HepG2 (cell line): ENCODE results near the gene TPX2. TPM values are rescaled to one million over a fixed set of nuclear protein-coding genes. Genes with fewer than 3 reads are reported as not detected.

ENCODE experiments used
- EHMT2 ChIP-seq: fragments of 200-600 bp; sonication (generic); IDR thresholded peaks from 2 replicates; pipeline ENCODE4 v1.7.0; 2017; ENCODE audit warnings: antibody characterized with exemption, low read depth, low read length, borderline replicate concordance
- FOXA1 ChIP-seq, 2 experiments: fragments of 450-650 bp in 1 of 2; sonication (generic) in 1 of 2; formaldehyde crosslinking in 1 of 2; IDR thresholded peaks; 2 replicates each; pipeline versions ENCODE4 v1.4.0 to v1.6.1; 2016 to 2020; ENCODE audit warnings: missing genetic modification reagents in 1 of 2
- JUNB ChIP-seq: sonication (generic); formaldehyde crosslinking; IDR thresholded peaks from 2 replicates; pipeline ENCODE4 v1.8.0; 2022; ENCODE audit warnings: missing genetic modification reagents, mild to moderate bottlenecking, borderline replicate concordance
- KAT8 ChIP-seq: IDR thresholded peaks from 2 replicates; pipeline ENCODE4 v1.6.1; 2016; ENCODE audit warnings: missing genetic modification reagents, missing compliant biosample characterization
- MEIS2 ChIP-seq: sonication (generic); formaldehyde crosslinking; IDR thresholded peaks from 2 replicates; pipeline ENCODE4 v1.9.0; 2021; ENCODE audit warnings: mild to moderate bottlenecking, missing genetic modification reagents
- MIER3 ChIP-seq: IDR thresholded peaks from 2 replicates; pipeline ENCODE4 v1.6.1; 2016; ENCODE audit warnings: missing compliant biosample characterization, borderline replicate concordance
- MYC ChIP-seq: sonication (generic); formaldehyde crosslinking; IDR thresholded peaks from 2 replicates; pipeline ENCODE4 v1.9.0; 2021; ENCODE audit warnings: missing genetic modification reagents, borderline replicate concordance
- POLR2A ChIP-seq, 2 experiments: IDR thresholded peaks; 2 replicates each; pipeline ENCODE4 v1.6.1; 2011; ENCODE audit warnings: low read depth in 2 of 2, low read length in 2 of 2, mild to moderate bottlenecking in 1 of 2, moderate library complexity in 1 of 2; ENCODE audit not compliant: insufficient read depth in 1 of 2
- POLR2AphosphoS2 ChIP-seq: IDR thresholded peaks from 2 replicates; pipeline ENCODE4 v1.6.1; 2011; ENCODE audit warnings: low read depth, low read length, improper control_type of control experiment
- RCOR2 ChIP-seq: IDR thresholded peaks from 2 replicates; pipeline ENCODE4 v1.6.1; 2016; ENCODE audit warnings: missing biosample characterization, missing genetic modification reagents
- SRY ChIP-seq: sonication (generic); formaldehyde crosslinking; IDR thresholded peaks from 2 replicates; pipeline ENCODE4 v1.8.0; 2022; ENCODE audit warnings: mild to moderate bottlenecking, missing genetic modification reagents
- YY1 ChIP-seq: IDR thresholded peaks from 2 replicates; pipeline ENCODE4 v1.6.1; 2011; ENCODE audit warnings: low read length, low read depth, moderate library complexity, mild to moderate bottlenecking; ENCODE audit not compliant: insufficient read depth, insufficient replicate concordance
- ZNF205 ChIP-seq: IDR thresholded peaks from 2 replicates; pipeline ENCODE4 v1.6.1; 2018; ENCODE audit warnings: missing biosample characterization, missing genetic modification reagents
- ZNF460 ChIP-seq: sonication (generic); formaldehyde crosslinking; IDR thresholded peaks from 2 replicates; pipeline ENCODE4 v1.5.1; 2020; ENCODE audit warnings: missing genetic modification reagents, mild to moderate bottlenecking, borderline replicate concordance
- ZNF547 ChIP-seq: sonication (generic); formaldehyde crosslinking; IDR thresholded peaks from 2 replicates; pipeline ENCODE4 v1.5.1; 2020; ENCODE audit warnings: mild to moderate bottlenecking, missing genetic modification reagents
- ZNF891 ChIP-seq: sonication (generic); formaldehyde crosslinking; IDR thresholded peaks from 2 replicates; pipeline ENCODE4 v1.5.0; 2020; ENCODE audit warnings: mild to moderate bottlenecking, missing genetic modification reagents
- polyA plus RNA-seq, 8 experiments: library from polyadenylated mRNA; depleted of rRNA in 3 of 8; stranded (reverse) in 7 of 8; unstranded in 1 of 8; fragments of >200 nt; fragmentation: Illumina TruSeq in 4 of 8; extraction: Trizol in 4 of 8; gene quantifications; 2 replicates each; pipeline versions ENCODE4 v1.2.1 to v1.2.3, GENCODE V29; 2011 to 2016; ENCODE audit warnings: low read depth in 4 of 8, missing spikeins in 1 of 8, mixed read lengths in 1 of 8; ENCODE audit not compliant: insufficient read depth in 1 of 8
- total RNA-seq, 5 experiments: library from RNA; depleted of rRNA; stranded (reverse); fragments of >200 nt; fragmentation: Illumina TruSeq; extraction: Trizol; gene quantifications; 2 replicates each; pipeline ENCODE4 v1.2.3, GENCODE V29; 2016; ENCODE audit warnings: low read depth in 1 of 5
- TF ChIP-seq, protein P1 (sequence below): sonication (generic); formaldehyde crosslinking; IDR thresholded peaks from 2 replicates; pipeline ENCODE4 v1.4.0; 2020; ENCODE audit warnings: missing genetic modification reagents, borderline replicate concordance
- TF ChIP-seq, protein P2 (sequence below): sonication (generic); formaldehyde crosslinking; IDR thresholded peaks from 2 replicates; pipeline ENCODE4 v1.5.1; 2020; ENCODE audit warnings: missing genetic modification reagents, mild to moderate bottlenecking, borderline replicate concordance
- TF ChIP-seq, protein P3 (sequence below): sonication (generic); formaldehyde crosslinking; IDR thresholded peaks from 2 replicates; pipeline ENCODE4 v1.4.0; 2020; ENCODE audit warnings: missing genetic modification reagents
- TF ChIP-seq, protein P4 (sequence below): IDR thresholded peaks from 2 replicates; pipeline ENCODE4 v1.6.1; 2016; ENCODE audit warnings: low read depth, control low read depth

The TPX2 gene
- total and polyA plus RNA-seq, 2 of the 13 experiments (the other 11 are each of a cell fraction or from before 2014, with no cell fraction given), result 34.3 to 124 TPM

DNA sequence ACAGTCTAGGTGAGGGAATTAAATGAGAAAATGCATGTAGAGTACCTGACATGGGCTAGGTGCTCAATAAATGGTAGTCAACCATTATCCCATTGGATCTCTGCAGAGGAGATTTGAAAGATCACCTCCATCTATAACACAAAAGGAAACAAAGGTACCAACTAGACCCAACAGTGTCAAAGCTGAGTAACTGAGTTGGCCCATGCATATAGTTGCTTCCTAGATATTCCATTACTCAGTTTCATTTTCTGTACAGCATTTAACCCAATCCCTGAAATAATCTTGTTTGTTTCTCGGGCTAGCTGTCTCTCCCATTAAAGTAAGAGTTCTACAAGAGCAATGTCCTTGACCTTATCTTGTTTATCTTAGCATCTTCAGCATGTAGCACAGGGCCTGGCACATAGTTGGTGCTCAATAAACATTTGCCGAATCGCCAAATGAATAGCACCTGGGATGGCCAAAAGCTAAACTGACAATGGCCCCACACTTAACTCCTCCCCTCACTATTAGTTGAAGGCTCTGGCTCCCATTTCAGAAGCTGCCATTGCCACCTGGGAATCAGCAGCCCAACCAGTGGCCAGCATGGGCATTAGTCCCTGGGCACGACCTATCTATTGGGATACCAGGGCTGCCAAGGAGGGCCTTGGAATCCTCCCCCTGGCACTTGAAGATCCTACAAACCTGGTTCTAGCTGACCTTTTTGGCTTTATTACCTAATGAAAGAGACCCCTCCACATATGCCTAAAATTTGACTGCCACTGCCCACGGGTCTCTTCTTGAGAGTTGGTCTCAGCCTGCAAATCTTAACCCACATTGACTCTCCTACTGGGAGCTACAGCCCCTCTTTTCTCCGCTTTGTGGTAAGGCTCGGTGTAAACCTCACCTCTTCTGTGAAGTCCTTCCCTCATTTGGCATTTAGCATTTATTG lies 39.0 kb upstream of the TPX2 start (continued):
- TF ChIP-seq, protein P1, sequence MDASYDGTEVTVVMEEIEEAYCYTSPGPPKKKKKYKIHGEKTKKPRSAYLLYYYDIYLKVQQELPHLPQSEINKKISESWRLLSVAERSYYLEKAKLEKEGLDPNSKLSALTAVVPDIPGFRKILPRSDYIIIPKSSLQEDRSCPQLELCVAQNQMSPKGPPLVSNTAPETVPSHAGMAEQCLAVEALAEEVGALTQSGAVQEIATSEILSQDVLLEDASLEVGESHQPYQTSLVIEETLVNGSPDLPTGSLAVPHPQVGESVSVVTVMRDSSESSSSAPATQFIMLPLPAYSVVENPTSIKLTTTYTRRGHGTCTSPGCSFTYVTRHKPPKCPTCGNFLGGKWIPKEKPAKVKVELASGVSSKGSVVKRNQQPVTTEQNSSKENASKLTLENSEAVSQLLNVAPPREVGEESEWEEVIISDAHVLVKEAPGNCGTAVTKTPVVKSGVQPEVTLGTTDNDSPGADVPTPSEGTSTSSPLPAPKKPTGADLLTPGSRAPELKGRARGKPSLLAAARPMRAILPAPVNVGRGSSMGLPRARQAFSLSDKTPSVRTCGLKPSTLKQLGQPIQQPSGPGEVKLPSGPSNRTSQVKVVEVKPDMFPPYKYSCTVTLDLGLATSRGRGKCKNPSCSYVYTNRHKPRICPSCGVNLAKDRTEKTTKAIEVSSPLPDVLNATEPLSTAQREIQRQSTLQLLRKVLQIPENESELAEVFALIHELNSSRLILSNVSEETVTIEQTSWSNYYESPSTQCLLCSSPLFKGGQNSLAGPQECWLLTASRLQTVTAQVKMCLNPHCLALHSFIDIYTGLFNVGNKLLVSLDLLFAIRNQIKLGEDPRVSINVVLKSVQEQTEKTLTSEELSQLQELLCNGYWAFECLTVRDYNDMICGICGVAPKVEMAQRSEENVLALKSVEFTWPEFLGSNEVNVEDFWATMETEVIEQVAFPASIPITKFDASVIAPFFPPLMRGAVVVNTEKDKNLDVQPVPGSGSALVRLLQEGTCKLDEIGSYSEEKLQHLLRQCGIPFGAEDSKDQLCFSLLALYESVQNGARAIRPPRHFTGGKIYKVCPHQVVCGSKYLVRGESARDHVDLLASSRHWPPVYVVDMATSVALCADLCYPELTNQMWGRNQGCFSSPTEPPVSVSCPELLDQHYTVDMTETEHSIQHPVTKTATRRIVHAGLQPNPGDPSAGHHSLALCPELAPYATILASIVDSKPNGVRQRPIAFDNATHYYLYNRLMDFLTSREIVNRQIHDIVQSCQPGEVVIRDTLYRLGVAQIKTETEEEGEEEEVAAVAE (CRISPR knock-in tag), result no peak
- TF ChIP-seq JUNB (no peak), MYC (CRISPR knock-in tag) (no peak), YY1 (no peak), SRY (no peak), FOXA1 (IDR thresholded peaks at IDR 0.05) (no peak), FOXA1 (CRISPR knock-in tag; IDR thresholded peaks at IDR 0.05) (peak; percentile 51), POLR2A (IDR thresholded peaks at IDR 0.05; ENCODE audit: insufficient read depth in 1 of 2, low read depth in 2 of 2, low read length in 2 of 2) (no peak), ZNF205 (CRISPR knock-in tag) (peak; percentile 99), ZNF460 (no peak), ZNF891 (CRISPR knock-in tag) (no peak), MEIS2 (CRISPR knock-in tag) (no peak), RCOR2 (CRISPR knock-in tag) (no peak; the same call in 1 of the 2 replicates), MIER3 (CRISPR knock-in tag) (no peak), EHMT2 (no peak), ZNF547 (0 out of 2 replicates have a peak, but pooled peaks have one; percentile 71), POLR2AphosphoS2 (no peak; the same call in 1 of the 2 replicates), KAT8 (CRISPR knock-in tag) (no peak)
- TF ChIP-seq, protein P2, sequence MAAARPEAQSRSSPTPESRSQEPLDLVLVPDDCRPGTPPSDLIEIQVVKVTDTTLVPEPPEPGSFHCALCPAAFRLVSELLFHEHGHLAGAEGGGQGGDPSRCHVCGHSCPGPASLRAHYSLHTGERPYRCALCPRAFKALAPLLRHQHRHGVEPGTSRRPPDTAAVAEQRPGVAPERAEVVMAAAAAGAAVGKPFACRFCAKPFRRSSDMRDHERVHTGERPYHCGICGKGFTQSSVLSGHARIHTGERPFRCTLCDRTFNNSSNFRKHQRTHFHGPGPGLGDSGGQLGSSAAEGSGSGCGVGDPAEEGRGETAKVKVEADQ (CRISPR knock-in tag), result peak; percentile 24; the same call in 1 of the 2 replicates
- TF ChIP-seq, protein P3, sequence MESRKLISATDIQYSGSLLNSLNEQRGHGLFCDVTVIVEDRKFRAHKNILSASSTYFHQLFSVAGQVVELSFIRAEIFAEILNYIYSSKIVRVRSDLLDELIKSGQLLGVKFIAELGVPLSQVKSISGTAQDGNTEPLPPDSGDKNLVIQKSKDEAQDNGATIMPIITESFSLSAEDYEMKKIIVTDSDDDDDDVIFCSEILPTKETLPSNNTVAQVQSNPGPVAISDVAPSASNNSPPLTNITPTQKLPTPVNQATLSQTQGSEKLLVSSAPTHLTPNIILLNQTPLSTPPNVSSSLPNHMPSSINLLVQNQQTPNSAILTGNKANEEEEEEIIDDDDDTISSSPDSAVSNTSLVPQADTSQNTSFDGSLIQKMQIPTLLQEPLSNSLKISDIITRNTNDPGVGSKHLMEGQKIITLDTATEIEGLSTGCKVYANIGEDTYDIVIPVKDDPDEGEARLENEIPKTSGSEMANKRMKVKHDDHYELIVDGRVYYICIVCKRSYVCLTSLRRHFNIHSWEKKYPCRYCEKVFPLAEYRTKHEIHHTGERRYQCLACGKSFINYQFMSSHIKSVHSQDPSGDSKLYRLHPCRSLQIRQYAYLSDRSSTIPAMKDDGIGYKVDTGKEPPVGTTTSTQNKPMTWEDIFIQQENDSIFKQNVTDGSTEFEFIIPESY (CRISPR knock-in tag), result no peak
- TF ChIP-seq, protein P4, sequence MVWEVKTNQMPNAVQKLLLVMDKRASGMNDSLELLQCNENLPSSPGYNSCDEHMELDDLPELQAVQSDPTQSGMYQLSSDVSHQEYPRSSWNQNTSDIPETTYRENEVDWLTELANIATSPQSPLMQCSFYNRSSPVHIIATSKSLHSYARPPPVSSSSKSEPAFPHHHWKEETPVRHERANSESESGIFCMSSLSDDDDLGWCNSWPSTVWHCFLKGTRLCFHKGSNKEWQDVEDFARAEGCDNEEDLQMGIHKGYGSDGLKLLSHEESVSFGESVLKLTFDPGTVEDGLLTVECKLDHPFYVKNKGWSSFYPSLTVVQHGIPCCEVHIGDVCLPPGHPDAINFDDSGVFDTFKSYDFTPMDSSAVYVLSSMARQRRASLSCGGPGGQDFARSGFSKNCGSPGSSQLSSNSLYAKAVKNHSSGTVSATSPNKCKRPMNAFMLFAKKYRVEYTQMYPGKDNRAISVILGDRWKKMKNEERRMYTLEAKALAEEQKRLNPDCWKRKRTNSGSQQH (CRISPR knock-in tag), result 0 out of 2 replicates have a peak, but pooled peaks have one; percentile 49
